Measurements from ENCODE around the gene FREM1. TPM values are rescaled to one million over a fixed set of nuclear protein-coding genes. Genes with fewer than 3 reads are reported as not detected.

The FREM1 gene
- total and polyA plus RNA-seq, 2 of the 4 experiments (the other 2 are of a cell fraction) = under 0.01 TPM; not detected in 1

DNA sequence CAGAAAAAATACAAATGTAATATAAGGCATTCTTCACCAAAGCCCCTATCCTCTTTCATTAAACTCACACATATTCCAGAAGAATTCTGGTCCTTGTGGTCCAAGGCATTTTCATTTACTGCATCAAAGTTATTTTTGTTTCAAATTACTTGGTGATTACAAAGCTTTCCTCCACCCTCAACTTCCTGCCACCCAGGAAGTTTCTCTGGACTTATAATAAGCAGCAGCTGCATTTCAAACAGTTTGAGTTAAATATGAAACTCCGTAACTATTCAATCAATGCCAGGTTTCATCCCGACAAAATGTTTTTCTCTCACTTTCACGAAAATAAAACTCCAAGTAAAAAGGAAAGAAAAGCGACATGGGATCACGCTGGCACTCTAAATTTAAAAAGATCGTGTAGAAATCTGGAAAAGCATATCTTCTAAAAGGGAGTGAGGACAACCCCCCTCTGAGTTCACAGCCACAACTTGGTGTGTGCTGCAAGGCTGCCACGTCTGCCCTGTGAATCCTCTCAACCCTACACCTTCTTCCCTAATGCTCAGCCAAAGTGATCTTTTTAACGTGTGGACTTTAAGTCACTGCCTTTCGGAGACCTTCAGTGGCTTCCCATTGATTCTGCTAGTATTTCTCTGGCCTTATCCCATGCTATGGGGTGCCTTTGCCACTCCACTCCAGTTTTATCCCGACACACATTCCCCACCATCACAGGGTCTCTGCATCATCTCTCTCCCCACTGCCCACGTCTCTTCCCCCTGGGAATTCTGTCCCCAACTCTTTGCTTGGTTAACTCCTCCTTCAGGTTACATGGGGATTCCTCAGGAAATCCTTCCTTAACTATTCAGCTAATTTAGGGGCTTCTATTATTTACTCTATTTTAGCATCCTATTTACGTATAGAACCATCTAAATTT lies 96.6 kb downstream of the FREM1 start:
- no peak overlapping the region for H4K91ac ChIP-seq (ENCODE audit: insufficient read depth, low read depth, low read length)
- no peak overlapping the region for H2BK5ac ChIP-seq (ENCODE audit: low read depth, low read length, poor library complexity, severe bottlenecking)
- H3K27ac ChIP-seq (ENCODE audit: insufficient read depth, low read length) = no peak overlapping the region
- H4K20me1 ChIP-seq (ENCODE audit: insufficient read depth, low read length) = no peaks in the 10 kb centered on the region
- H2AK5ac ChIP-seq (ENCODE audit: low read depth, low read length) = no peak overlapping the region
- H2BK20ac ChIP-seq (ENCODE audit: low read depth, low read length) = no peak overlapping the region
- no peaks in the 10 kb centered on the region for H3K79me1 ChIP-seq (ENCODE audit: low read depth in 1 of 2, low read length in 2 of 2)
- DNase-seq (no peak), ATAC-seq (ENCODE audit: low read depth) (no peak)
- H3K9ac ChIP-seq (ENCODE audit: low read depth, low read length) = no peak overlapping the region
- H3K36me3 ChIP-seq (ENCODE audit: control insufficient read depth, insufficient read depth, low read length) = no peaks in the 10 kb centered on the region
- H2AFZ ChIP-seq (replicated peaks; ENCODE audit: low read length, poor library complexity) = no peak overlapping the region
- dilution Hi-C loops (cut with HindIII; ENCODE audit: low sequenced_read_pairs, unreplicated experiment) (no loop called here), intact Hi-C loops (cut with micrococcal nuclease) (no loop called here), in situ Hi-C loops (cut with MboI; ENCODE audit: low sequenced_read_pairs) (no loop called here)
- no peak overlapping the region for H2AK9ac ChIP-seq (replicated peaks; ENCODE audit: low read depth, low read length, poor library complexity)
- ChIA-PET POLR2A (ENCODE audit: unreplicated experiment) (no interaction called here), CTCF (no interaction called here)
- H3K9me3 ChIP-seq (ENCODE audit: control insufficient read depth, insufficient read depth, low read length) = no peaks in the 10 kb centered on the region
- no peak overlapping the region for H3K23ac ChIP-seq (ENCODE audit: low read depth, low read length)
- no peak overlapping the region for H4K8ac ChIP-seq (ENCODE audit: low read depth in 2 of 2, low read length in 2 of 2)
- H3K56ac ChIP-seq (ENCODE audit: extremely low read depth, insufficient read depth, low read length) = no peak overlapping the region
- H4K5ac ChIP-seq (ENCODE audit: low read depth, low read length) = no peak overlapping the region
- no peak overlapping the region for H3K4ac ChIP-seq (ENCODE audit: low read depth, low read length)
- H2BK15ac ChIP-seq (ENCODE audit: low read depth, low read length) = no peak overlapping the region
- H3K4me2 ChIP-seq (ENCODE audit: low read depth, low read length) = no peak overlapping the region
- no peak overlapping the region for H3K14ac ChIP-seq (replicated peaks; ENCODE audit: low read depth, low read length)
- no peak overlapping the region for H2BK120ac ChIP-seq (ENCODE audit: low read depth, low read length)
- no peaks in the 10 kb centered on the region for H3K27me3 ChIP-seq (ENCODE audit: control insufficient read depth, insufficient read depth, low read length)
- 44% methylated on average over 4 of the region's 12 CpGs; no CpG with 5 or more reads in 1 of the 2 experiments for WGBS, 2 experiments (ENCODE audit: extremely low coverage in 2 of 2, insufficient read length in 1 of 2)
- H3K4me3 ChIP-seq (ENCODE audit: insufficient read depth, low read depth, low read length) = no peak overlapping the region
- no TSS peak for BruUV-seq (replicated peaks)
- H3K9me1 ChIP-seq (ENCODE audit: insufficient read depth, low read length) = no peaks in the 10 kb centered on the region
- H3K4me1 ChIP-seq (ENCODE audit: control insufficient read depth, insufficient read depth, low read length) = no peaks in the 10 kb centered on the region
- H3K18ac ChIP-seq (ENCODE audit: low read depth, low read length) = no peak overlapping the region
- TF ChIP-seq RCOR1 (IDR thresholded peaks at IDR 0.05; ENCODE audit: insufficient replicate concordance, low read length) = no peak
- TF ChIP-seq MAZ (IDR thresholded peaks at IDR 0.05; ENCODE audit: borderline replicate concordance, low read depth, low read length) = no peak
- TF ChIP-seq FOS (IDR thresholded peaks at IDR 0.05; ENCODE audit: low read depth, low read length) = no peak
- TF ChIP-seq BHLHE40 (IDR thresholded peaks at IDR 0.05; ENCODE audit: low read depth, low read length) = no peak
- no peak for TF ChIP-seq POLR2A (IDR thresholded peaks at IDR 0.05; ENCODE audit: low read depth, low read length)
- no peak for TF ChIP-seq MXI1 (IDR thresholded peaks at IDR 0.05; ENCODE audit: borderline replicate concordance, low read depth, low read length)
- no peak for TF ChIP-seq NFE2L2 (IDR thresholded peaks at IDR 0.05; ENCODE audit: low read depth, low read length)
- TF ChIP-seq, protein P1, sequence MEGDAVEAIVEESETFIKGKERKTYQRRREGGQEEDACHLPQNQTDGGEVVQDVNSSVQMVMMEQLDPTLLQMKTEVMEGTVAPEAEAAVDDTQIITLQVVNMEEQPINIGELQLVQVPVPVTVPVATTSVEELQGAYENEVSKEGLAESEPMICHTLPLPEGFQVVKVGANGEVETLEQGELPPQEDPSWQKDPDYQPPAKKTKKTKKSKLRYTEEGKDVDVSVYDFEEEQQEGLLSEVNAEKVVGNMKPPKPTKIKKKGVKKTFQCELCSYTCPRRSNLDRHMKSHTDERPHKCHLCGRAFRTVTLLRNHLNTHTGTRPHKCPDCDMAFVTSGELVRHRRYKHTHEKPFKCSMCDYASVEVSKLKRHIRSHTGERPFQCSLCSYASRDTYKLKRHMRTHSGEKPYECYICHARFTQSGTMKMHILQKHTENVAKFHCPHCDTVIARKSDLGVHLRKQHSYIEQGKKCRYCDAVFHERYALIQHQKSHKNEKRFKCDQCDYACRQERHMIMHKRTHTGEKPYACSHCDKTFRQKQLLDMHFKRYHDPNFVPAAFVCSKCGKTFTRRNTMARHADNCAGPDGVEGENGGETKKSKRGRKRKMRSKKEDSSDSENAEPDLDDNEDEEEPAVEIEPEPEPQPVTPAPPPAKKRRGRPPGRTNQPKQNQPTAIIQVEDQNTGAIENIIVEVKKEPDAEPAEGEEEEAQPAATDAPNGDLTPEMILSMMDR (conservative IDR thresholded peaks at IDR 0.05; ENCODE audit: low read depth, low read length) = no peak
- TF ChIP-seq, protein P2, sequence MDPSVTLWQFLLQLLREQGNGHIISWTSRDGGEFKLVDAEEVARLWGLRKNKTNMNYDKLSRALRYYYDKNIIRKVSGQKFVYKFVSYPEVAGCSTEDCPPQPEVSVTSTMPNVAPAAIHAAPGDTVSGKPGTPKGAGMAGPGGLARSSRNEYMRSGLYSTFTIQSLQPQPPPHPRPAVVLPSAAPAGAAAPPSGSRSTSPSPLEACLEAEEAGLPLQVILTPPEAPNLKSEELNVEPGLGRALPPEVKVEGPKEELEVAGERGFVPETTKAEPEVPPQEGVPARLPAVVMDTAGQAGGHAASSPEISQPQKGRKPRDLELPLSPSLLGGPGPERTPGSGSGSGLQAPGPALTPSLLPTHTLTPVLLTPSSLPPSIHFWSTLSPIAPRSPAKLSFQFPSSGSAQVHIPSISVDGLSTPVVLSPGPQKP (IDR thresholded peaks at IDR 0.05; ENCODE audit: borderline replicate concordance, low read depth, low read length) = no peak

Measured in IMR-90 (cell line).